NCI-H1105 (cell line): ENCODE results near the gene NEUROD4.

ENCODE experiments used
- DNase-seq: peaks from one replicate; lab custom pipeline; 2025; lab: John Stamatoyannopoulos, UW

Gene NEUROD4

DNA sequence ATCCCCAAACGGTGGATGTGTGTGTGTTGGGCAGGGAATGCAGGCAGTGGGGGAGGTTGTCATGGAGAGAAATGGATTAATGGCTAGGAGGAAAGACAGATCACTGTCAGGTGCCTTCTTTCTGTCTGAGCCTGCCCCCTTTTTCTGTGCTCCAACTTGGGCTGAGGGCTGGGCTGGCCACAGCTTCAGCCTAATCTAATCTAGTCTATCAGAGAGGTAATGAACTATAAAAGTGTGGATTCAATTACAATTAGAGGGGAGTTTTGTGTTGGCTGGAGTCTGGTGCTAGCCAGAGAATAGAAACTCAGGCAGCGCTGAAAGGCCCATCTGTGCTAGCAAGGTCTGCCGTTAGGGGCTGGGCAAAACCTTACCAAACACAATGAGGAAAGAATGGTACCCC, 41.2 kb downstream of the NEUROD4 start:
- no peak for DNase-seq

- no peak for DNase-seq
These were observed 43.5 kb downstream of the NEUROD4 start for GRCh38 chr12:55063291-55063690.

DNA sequence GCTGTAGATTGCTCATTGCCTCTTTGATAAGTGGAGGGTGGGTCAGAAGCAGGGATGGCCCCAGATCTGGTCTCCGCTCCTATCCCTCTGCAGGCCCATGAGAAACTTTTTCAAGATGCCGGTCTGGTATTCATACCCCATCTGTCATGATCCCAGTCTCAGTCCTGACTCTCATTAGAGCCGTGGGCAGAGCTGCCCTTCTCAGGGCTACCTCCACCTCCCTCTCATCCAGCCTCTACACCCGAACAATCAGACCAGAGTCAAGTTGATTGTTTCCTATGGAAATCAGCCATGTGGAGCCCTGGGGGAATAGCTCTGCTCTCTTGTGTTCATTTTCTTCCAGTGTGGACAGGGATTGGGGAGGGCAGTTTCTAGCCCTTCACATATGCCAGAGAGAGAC, 45.8 kb downstream of the NEUROD4 start:
- no peak for DNase-seq

- no peak for DNase-seq
These were observed 47.9 kb downstream of the NEUROD4 start for GRCh38 chr12:55067701-55068100.

GRCh38 chr12:55068416-55069010, 48.7 kb downstream of the NEUROD4 start:
- DNase-seq = peak; percentile 37

- peak; percentile 53 for DNase-seq
These were observed 52.3 kb downstream of the NEUROD4 start for GRCh38 chr12:55072083-55072482.

DNA sequence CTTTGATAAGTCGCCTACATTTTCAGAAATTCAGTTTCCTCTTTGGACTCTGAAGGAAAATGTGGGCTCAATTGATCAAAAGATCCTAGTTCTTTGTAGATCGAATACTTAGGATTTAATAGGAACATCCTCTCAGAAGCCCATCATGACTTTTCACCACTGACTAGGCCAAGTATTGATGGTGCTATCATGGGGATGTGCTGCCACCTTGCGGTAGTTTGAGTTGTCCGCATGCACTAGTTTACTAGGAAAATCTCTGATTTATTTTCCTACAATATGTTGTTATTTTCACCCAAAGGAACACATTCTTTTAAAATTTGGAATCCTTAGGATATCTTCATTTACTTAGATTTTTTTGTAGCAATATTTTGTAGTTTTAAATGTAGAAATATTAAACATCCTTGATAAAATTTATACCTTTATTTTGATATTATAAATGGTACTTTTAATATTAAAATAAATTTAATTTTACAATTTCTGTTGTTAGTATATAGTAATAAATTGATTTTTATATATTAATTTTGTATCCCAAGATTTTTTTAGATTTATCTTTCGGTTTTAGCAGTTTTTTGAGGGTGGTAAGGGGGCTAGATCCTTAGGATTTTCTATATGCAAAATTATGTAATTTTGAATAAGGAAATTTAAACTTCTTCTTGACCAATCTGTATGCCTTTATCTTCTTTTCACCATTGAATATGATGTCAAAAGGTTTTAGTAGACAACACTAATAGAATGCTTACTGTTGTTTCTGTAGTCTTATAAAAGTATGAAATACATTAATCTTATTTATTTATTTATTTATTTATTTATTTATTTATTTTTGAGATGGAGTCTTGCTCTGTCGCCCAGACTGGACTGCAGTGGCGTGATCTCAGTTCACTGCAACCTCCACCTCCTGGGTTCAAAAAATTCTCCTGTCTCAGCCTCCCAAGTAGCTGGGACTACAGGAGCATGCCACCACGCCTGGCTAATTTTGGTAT, 53.6 kb downstream of the NEUROD4 start:
- peak; percentile 59 for DNase-seq

DNA sequence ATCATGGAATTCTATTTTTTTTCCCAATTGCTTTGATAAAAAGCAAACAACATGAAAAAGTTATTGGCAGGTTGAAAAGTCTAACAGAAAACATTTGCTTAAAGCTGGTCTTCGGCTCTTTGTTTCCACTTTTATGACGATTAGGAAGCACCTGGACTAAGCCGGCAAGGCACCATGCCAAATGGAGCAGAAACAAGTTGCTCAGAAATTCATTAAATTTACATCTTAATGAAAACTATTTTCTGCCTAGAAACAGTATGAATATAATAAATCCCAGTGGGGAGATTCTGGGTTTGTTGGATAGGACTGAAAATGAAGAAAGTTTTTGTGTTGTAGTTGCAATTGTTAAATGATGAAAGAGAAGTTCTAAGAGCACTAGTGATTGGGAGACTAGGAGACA, 55.0 kb downstream of the NEUROD4 start:
- peak; percentile 42 for DNase-seq
